ENCODE data around the gene SMPD1. TPM values are rescaled to one million over a fixed set of nuclear protein-coding genes. Genes with fewer than 3 reads are reported as not detected.
A peak's percentile ranks its signal among the peaks of the same experiment; 100 is the strongest.

Gene SMPD1
- total and polyA plus RNA-seq, 2 of the 4 experiments (the other 2 are of a cell fraction), result 19.5 to 108 TPM

DNA sequence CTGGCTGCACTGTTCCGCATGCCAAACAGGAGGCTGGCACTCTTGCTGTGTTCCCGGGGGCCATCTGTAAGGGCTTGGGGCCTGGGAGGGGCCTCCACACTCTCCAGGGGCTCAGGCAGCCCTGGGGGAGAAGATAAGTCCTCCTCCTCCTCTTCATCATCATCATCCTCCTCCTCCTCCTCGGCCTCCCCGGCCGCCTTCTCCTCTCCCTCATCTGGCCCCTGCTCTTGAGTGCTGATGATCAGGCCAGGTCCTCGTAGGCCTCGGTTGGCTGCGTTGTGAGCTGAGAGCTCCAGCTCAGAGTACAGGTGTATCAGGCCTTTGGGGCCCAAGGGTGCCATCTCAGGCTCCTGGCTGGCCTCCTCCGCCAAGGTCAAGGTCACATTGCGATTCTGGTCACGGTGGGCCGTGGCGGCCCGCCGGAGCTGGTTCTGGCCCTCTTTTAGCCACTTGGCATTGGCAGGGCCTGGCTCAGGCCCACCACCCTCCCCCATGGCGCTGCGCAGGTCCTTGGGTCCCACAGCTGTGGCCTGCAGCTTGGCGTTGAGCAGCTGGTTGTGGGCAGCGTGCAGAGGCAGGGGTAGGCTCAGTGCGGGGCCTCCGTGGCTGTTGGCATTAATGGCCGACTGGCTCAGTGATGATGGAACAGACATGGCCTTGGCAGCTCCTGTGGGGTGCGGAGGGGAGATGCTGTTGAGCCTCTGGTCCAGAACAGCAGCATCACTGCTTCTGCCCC lies 20.6 kb downstream of the SMPD1 start:
- Histone ChIP-seq H2AK5ac (ENCODE audit: low read depth, low read length) (no peak overlapping the region), H3K14ac (replicated peaks; ENCODE audit: low read depth, low read length) (no peak overlapping the region), H2BK120ac (ENCODE audit: low read depth, low read length) (no peak overlapping the region), H3K4me3 (ENCODE audit: insufficient read depth, low read depth, low read length) (no peak overlapping the region), H2AFZ (replicated peaks; ENCODE audit: low read length, poor library complexity) (no peak overlapping the region), H2AK9ac (replicated peaks; ENCODE audit: low read depth, low read length, poor library complexity) (peak overlapping the region; percentile 23), H3K23ac (ENCODE audit: low read depth, low read length) (no peak overlapping the region), H2BK5ac (ENCODE audit: low read depth, low read length, poor library complexity, severe bottlenecking) (no peak overlapping the region), H2BK20ac (ENCODE audit: low read depth, low read length) (no peak overlapping the region), H4K91ac (ENCODE audit: insufficient read depth, low read depth, low read length) (no peak overlapping the region), H3K36me3 (ENCODE audit: control insufficient read depth, insufficient read depth, low read length) (peaks cover 13% of the 10 kb centered on the region), H3K9me1 (ENCODE audit: insufficient read depth, low read length) (peaks cover 27% of the 10 kb centered on the region), H4K20me1 (ENCODE audit: insufficient read depth, low read length) (peaks cover 30% of the 10 kb centered on the region), H3K4me1 (ENCODE audit: control insufficient read depth, insufficient read depth, low read length) (peaks cover 3% of the 10 kb centered on the region; the same call in 1 of the 2 replicates), H3K79me1 (ENCODE audit: low read depth in 1 of 2, low read length in 2 of 2) (peaks cover 14 to 49% of the 10 kb centered on the region in 2 experiments), H3K4ac (ENCODE audit: low read depth, low read length) (no peak overlapping the region), H3K27ac (ENCODE audit: insufficient read depth, low read length) (no peak overlapping the region), H3K9me3 (ENCODE audit: control insufficient read depth, insufficient read depth, low read length) (no peaks in the 10 kb centered on the region), H3K27me3 (ENCODE audit: control insufficient read depth, insufficient read depth, low read length) (no peaks in the 10 kb centered on the region), H4K8ac (ENCODE audit: low read depth in 2 of 2, low read length in 2 of 2) (no peak overlapping the region), H3K9ac (ENCODE audit: low read depth, low read length) (no peak overlapping the region), H3K56ac (ENCODE audit: extremely low read depth, insufficient read depth, low read length) (no peak overlapping the region), H2BK15ac (ENCODE audit: low read depth, low read length) (no peak overlapping the region), H3K4me2 (ENCODE audit: low read depth, low read length) (no peak overlapping the region), H3K18ac (ENCODE audit: low read depth, low read length) (no peak overlapping the region), H4K5ac (ENCODE audit: low read depth, low read length) (no peak overlapping the region)
- intact Hi-C loops (cut with micrococcal nuclease) (no loop called here), in situ Hi-C loops (cut with MboI; ENCODE audit: low sequenced_read_pairs) (no loop called here), dilution Hi-C loops (cut with HindIII; ENCODE audit: low sequenced_read_pairs, unreplicated experiment) (no loop called here)
- DNase-seq, result no peak
- WGBS, 2 experiments (ENCODE audit: extremely low coverage in 2 of 2, insufficient read length in 1 of 2), result 100% methylated on average over 1 of the region's 23 CpGs; no CpG with 5 or more reads in 1 of the 2 experiments
- no TSS peak for BruUV-seq (replicated peaks)
- ChIA-PET CTCF (no interaction called here), POLR2A (ENCODE audit: unreplicated experiment) (no interaction called here)
- ATAC-seq (ENCODE audit: low read depth), result no peak
- TF ChIP-seq, protein P1, sequence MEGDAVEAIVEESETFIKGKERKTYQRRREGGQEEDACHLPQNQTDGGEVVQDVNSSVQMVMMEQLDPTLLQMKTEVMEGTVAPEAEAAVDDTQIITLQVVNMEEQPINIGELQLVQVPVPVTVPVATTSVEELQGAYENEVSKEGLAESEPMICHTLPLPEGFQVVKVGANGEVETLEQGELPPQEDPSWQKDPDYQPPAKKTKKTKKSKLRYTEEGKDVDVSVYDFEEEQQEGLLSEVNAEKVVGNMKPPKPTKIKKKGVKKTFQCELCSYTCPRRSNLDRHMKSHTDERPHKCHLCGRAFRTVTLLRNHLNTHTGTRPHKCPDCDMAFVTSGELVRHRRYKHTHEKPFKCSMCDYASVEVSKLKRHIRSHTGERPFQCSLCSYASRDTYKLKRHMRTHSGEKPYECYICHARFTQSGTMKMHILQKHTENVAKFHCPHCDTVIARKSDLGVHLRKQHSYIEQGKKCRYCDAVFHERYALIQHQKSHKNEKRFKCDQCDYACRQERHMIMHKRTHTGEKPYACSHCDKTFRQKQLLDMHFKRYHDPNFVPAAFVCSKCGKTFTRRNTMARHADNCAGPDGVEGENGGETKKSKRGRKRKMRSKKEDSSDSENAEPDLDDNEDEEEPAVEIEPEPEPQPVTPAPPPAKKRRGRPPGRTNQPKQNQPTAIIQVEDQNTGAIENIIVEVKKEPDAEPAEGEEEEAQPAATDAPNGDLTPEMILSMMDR (conservative IDR thresholded peaks at IDR 0.05; ENCODE audit: low read depth, low read length), result no peak
- TF ChIP-seq RCOR1 (IDR thresholded peaks at IDR 0.05; ENCODE audit: insufficient replicate concordance, low read length) (no peak), FOS (IDR thresholded peaks at IDR 0.05; ENCODE audit: low read depth, low read length) (no peak), NFE2L2 (IDR thresholded peaks at IDR 0.05; ENCODE audit: low read depth, low read length) (no peak), MAFK (IDR thresholded peaks at IDR 0.05; ENCODE audit: low read depth, low read length) (no peak), BHLHE40 (IDR thresholded peaks at IDR 0.05; ENCODE audit: low read depth, low read length) (no peak), POLR2A (IDR thresholded peaks at IDR 0.05; ENCODE audit: low read depth, low read length) (no peak), MXI1 (IDR thresholded peaks at IDR 0.05; ENCODE audit: borderline replicate concordance, low read depth, low read length) (no peak)
- TF ChIP-seq, protein P2, sequence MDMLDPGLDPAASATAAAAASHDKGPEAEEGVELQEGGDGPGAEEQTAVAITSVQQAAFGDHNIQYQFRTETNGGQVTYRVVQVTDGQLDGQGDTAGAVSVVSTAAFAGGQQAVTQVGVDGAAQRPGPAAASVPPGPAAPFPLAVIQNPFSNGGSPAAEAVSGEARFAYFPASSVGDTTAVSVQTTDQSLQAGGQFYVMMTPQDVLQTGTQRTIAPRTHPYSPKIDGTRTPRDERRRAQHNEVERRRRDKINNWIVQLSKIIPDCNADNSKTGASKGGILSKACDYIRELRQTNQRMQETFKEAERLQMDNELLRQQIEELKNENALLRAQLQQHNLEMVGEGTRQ (IDR thresholded peaks at IDR 0.05; ENCODE audit: low read depth, low read length), result no peak
- TF ChIP-seq, protein P3, sequence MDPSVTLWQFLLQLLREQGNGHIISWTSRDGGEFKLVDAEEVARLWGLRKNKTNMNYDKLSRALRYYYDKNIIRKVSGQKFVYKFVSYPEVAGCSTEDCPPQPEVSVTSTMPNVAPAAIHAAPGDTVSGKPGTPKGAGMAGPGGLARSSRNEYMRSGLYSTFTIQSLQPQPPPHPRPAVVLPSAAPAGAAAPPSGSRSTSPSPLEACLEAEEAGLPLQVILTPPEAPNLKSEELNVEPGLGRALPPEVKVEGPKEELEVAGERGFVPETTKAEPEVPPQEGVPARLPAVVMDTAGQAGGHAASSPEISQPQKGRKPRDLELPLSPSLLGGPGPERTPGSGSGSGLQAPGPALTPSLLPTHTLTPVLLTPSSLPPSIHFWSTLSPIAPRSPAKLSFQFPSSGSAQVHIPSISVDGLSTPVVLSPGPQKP (IDR thresholded peaks at IDR 0.05; ENCODE audit: borderline replicate concordance, low read depth, low read length), result no peak
